Stimulated activated CD4-positive, alpha-beta T cell treated with anti-CD3 and anti-CD28 coated beads, Interleukin-1b, Interleukin-23, amount 100 ng/mL, for 24 hours (primary cell): ENCODE results near the gene CCDC7.
"Not testable (repeated sequence)": the region's sequence is repeated elsewhere in the genome, so short reads cannot be mapped to it uniquely, and the experiment has no call there.

Source experiments
- DNase-seq, 4 experiments: peaks; one replicate each; pipeline ENCODE4 v3.0.0-alpha.2; 2020; ENCODE audit warnings: low read depth in 4 of 4, low spot score in 1 of 4

Gene CCDC7

GRCh38 chr10:32548208-32548607 is 102.3 kb downstream of the CCDC7 start:
- no peak for DNase-seq

DNA sequence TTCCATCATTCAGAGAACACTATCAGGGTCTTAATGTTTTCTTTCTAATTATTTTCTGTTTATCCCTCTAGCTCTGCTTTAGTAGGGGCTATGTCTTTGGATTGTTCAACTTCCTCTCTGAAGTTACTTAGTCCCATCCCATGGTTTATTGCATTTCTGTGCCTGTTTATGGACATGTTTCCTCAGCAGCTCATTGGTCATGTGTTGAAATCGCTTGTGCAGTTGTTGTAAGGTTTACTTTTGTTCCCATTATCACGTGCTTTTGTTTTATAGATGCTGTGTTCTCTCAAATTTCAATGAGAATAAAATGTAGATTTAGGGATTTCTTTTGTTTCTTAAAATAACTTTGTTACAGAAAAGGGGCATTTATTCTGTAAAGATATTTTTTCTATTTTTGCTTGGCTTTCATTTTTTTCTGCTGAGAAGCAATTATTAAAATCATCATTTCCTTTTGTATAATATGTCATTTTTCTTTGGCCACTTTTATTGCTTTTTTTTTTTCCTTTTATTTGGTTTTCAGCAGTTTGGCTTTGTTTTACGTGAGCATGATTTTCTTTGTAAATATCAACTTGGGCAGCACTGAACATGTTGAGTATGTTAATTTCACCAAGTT is 110.9 kb downstream of the CCDC7 start:
- no peak for DNase-seq

DNA sequence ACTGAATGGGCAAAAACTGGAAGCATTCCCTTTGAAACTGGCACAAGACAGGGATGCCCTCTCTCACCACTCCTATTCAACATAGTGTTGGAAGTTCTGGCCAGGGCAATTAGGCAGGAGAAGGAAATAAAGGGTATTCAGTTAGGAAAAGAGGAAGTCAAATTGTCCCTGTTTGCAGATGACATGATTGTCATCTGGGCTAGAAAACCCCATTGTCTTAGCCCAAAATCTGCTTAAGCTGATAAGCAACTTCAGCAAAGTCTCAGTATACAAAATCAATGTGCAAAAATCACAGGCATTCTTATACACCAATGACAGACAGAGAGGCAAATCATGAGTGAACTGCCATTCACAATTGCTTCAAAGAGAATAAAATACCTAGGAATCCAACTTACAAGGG is 116.8 kb downstream of the CCDC7 start:
- DNase-seq, result not testable (repeated sequence)

- no peak for DNase-seq
These were observed 131.5 kb downstream of the CCDC7 start for GRCh38 chr10:32577448-32577847.

DNA sequence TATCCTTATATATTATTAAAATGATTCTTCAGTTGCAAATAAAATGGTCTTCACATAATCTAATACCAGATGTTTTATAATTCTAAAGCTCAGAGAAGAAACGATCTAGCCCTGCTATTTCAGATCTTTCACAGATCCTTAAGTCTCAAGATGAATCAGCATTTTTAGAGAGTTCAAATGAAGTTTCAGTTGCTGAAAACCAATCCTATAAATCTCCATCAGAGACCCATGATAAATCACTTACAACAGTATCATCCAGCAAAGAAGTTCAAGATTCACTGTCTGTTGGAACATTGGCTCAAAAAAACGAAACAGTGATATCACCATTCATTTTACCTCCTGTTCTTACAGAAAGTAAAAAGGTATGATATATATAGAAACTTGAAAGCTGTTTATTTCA is 137.0 kb downstream of the CCDC7 start:
- DNase-seq, result no peak

DNA sequence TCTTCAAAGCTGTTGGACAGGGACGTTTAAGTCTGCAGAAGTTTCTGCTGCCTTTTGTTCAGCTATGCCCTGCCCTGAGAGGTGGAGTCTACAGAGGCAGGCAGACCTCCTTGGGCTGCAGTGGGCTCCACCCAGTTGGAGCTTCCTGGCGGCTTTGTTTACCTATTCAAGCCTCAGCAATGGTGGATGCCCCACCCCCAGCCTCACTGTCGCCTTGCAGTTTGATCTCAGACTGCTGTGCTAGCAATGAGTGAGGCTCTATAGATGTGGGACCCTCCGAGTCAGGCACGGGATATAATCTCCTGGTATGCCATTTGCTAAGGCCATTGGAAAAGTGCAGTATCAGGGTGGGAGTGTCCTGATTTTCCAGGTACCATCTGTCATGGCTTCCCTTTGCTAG is 152.1 kb downstream of the CCDC7 start:
- not testable (repeated sequence) for DNase-seq

GRCh38 chr10:32600317-32600716 is 154.4 kb downstream of the CCDC7 start:
- DNase-seq, result no peak

DNA sequence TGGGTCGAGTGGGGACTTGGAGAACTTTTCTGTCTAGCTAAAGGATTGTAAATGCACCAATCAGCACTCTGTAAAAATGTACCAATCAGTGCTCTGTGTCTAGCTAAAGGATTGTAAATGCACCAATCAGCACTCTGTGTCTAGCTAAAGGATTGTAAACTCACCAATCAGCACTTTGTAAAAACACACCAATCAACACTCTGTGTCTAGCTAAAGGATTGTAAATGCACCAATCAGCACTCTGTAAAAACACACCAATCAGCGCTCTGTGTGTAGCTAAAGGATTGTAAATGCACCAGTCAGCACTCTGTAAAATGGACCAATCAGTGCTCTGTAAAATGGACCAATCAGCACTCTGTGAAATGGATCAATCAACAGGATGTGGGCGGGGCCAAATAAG is 155.6 kb downstream of the CCDC7 start:
- not testable (repeated sequence) for DNase-seq

- DNase-seq, result no peak
These were observed 159.8 kb downstream of the CCDC7 start for GRCh38 chr10:32605787-32606186.

DNA sequence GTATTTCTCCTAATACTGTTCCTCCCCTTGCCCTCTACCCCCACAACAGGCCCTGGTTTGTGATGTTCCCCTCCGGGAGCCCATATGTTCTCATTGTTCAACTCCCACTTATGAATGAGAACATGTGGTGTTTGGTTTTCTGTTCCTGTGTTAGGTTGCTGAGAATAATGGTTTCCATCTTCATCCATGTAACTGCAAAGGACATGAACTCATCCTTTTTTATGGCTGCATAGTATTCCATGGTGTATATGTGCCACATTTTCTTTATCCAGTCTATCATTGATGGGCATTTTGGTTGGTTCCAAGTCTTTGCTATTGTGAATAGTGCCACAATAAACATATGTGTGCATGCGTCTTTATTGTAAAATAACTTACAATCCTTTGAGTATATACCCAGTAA is 164.6 kb downstream of the CCDC7 start:
- DNase-seq, result not testable (repeated sequence)

DNA sequence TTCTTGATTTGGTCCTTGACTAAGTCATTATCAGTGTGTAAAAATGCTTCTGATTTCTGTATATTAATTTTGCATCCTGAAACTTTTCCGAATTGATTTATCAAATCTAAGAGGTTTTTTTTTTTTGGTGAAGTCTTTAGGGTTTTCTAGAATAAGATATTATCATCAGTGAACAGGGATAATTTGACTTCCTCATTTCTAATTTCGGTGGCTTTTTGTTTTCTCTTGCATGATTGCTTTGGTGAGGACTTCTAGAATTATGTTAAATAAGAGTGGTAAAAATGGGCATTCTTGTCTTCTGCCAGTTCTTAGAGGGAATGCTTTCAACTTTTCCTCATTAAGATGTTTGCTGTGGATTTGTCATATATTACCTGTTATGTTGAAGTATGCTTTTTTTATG is 170.5 kb downstream of the CCDC7 start:
- DNase-seq, result no peak

DNA sequence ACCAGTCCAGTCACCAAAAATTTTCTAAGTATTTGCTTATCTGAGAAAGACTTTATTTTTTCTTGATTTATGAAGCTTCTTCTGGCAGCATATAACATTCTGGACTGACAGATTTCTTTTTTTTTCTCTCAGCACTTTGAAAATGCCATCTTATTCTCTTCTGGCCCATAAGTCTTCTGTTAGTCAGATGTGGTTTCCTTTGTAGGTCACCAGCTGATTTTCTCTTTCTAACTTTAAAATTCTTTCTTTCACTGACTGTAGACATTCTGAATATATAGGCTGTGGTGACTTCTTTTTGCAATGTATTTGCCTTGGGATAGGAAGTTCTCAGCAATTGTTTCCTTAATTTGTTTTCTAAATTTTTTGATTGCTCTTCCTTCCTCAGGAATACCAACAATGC is 172.5 kb downstream of the CCDC7 start:
- DNase-seq, result no peak

- DNase-seq, result no peak
These were observed 176.0 kb downstream of the CCDC7 start for GRCh38 chr10:32621969-32622368.

GRCh38 chr10:32622409-32622808 is 176.5 kb downstream of the CCDC7 start:
- no peak for DNase-seq

GRCh38 chr10:32627183-32627582 is 181.2 kb downstream of the CCDC7 start:
- no peak for DNase-seq

DNA sequence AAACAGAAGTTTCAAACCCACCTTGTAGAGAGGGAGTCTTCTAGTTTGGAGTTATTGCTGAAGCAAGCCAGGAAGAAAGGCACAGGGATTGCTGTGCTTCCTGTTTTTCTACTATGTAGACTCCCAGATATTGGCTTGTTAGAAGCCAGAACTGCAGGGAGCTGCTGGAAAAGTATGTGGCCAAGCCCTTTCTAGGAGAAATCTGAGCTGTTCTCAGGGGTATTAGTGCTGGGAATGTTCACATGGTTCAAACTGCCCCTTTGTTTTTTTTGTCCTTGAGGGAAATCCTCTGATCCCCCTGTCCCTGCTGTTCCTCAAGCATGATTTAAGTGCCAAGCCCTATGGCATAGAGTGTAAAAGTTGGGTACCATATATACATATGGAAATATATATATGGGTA is 184.0 kb downstream of the CCDC7 start:
- DNase-seq, result no peak

DNA sequence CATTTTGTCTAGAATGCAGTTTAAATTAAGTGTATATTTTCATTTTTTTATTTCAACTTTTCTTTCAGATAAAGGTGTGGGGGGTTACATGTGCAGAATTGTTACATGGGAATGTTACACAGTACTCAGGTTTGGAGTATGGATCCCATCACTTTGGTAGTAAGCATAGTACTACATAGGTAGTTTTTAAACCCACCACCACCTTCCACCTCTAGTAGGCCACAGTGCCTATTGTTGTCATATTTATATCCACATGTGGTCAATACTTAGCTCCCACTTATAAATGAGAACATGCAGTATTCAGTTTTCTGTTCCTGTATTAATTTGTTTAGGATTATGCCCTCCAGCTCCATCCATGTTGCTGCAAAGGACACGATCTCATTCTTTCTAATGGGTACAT is 200.6 kb downstream of the CCDC7 start:
- DNase-seq, result no peak

- DNase-seq, result no peak
These were observed 204.3 kb downstream of the CCDC7 start for GRCh38 chr10:32650246-32650655.

DNA sequence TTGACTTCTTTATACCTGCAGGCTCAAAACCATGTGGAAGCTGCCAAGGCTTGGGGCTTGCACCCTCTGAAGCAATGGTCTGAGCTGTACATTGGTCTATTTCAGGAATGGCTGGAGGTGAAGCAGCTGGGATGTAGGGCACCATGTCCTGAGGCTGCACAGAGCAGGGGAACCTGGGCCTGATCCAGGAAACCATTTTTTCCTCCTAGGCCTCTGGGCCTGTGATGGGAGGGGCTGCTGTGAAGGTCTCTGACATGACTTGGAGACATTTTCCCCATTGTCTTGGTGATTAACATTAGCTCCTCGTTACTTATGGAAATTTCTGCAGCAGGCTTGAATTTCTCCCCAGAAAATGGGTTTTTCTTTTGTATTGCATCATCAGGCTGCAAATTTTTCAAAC is 211.5 kb downstream of the CCDC7 start:
- DNase-seq, result not testable (repeated sequence)

DNA sequence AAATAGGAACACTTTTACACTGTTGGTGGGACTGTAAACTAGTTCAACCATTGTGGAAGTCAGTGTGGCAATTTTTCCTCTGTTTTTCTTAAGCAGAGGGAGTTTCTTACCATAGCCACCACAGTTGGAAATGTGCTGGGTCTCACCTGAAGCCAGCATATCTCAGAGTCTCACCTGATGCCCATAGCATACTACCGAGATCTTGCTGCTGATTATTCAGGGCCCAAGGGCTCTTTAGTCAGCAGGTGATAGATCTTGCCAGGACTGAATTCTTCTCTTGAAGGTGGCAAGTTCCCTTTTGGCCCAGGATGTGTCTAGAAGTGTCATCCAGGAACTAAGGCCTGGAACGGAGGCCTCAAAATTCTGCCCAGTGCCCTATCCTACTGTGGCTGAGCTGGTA is 215.4 kb downstream of the CCDC7 start:
- no peak for DNase-seq

GRCh38 chr10:32680803-32681557 is 235.0 kb downstream of the CCDC7 start:
- no peak for DNase-seq

DNA sequence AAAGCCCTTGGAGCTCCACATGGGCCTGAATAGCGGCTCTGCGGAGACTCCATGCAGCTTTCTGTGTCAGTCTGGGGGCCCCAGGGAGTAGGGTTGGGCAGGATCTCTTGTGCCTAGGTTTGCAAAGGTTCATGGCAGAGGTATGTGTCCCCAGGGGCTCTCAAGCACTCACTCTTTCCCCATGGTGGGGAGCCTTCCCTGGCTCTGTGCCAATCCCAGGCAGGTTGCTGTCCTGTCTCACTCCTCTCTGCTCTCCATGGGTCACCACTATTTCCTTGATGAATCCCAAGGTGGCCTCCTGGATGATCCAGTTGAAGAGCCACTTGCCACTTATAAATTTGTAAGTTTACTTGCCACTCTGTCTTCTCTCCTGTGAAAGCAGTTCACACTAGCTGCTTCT is 238.4 kb downstream of the CCDC7 start:
- DNase-seq, result no peak

- no peak for DNase-seq
These were observed 241.2 kb downstream of the CCDC7 start for GRCh38 chr10:32687116-32687515.
